ENCODE measurements around the gene CFAP107.

GRCh38 chr1:12761781-12762180, 15.8 kb downstream of the CFAP107 start:
- no peak for TF ChIP-seq CTCF (IDR thresholded peaks at IDR 0.05)
- no peak for TF ChIP-seq EZH2phosphoT487 (IDR thresholded peaks at IDR 0.05)
